Raji (cell line): ENCODE results near the gene PPIE.

Experiments
- POLR2A ChIP-seq: IDR thresholded peaks from 2 replicates; pipeline ENCODE4 v1.6.1; 2011; ENCODE audit warnings: low read depth, low read length, control low read depth; ENCODE audit not compliant: insufficient read depth

PPIE gene

DNA sequence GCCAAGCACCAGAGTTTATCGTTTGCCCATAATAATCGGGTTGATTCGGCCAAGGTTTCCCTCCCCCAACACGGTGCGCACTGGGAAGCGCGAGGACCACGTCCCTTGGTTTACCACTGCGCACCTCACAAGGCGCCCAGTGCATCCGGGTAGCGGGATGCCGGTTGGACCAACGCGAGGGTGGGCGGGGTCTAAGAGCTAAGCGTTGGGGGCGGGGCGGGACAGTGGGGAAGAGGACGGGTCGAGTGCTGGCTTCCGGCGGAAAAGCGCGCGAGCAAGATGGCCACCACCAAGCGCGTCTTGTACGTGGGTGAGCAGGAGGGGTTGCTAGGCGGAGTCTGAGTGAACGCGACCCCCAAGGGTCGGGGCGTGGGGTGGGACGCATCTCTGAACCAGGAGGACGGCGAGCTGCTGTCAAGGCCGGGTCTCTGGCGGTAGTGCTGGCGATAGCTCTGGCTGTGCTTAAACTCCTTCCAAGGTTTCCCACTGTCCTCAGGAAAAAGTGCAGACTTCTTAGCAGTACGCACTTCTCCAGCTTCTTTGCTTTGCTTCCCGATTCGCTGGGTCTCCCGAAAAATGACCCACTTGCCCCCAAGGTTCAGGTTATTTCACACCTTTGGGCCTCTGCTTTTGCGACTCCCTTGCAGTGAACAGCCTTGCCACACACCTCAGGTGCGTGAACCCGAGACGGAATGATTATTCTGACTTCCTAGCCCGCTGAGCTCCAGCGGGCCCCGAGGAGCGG is at the start of gene PPIE:
Gene PPIE, plus strand, starts transcription at position 261 of the 745 bp plus-strand sequence. Its CDS starts 19 bp downstream, at position 280.
- peak; percentile 87 for TF ChIP-seq POLR2A

DNA sequence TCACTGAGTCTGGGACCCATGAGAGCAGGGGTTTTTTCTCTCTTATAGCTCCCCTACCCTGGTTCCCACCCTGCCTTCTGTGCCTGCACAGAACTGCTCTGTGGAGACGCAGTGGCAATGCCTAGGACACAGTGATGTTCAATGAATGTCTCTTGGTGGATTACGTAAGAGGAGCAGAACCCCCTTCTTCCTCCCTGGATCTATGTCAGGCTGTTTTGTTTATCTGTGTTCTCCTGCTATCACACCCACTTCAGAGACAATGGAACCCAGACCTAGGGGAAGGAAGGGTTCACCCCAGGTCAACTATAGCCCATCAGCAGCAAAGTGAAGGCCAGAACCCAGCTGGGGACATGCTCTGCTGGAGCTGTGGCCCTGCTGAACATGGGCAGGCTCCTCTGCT is 49.5 kb upstream of the PPIE start:
- no peak for TF ChIP-seq POLR2A

DNA sequence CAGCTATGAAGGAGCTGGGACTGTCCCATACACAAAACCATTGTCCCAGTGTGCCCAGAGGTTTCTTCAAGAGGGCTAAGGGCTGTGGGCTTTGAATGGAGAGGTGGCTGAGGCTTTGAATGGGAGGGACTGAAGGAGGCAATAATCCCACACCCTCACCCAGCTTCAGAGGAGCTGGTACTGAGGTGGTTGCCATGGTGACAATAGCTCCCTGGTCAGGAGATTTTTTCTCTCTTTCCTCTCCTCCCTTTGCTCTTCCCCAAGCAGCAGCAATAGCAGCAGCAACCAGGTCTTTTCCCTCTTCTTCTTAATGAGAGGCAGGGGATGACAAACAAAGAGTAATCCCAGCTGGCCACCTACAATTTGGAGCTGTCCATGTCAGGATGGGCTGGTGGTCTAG is 49.0 kb upstream of the PPIE start:
- TF ChIP-seq POLR2A = no peak

DNA sequence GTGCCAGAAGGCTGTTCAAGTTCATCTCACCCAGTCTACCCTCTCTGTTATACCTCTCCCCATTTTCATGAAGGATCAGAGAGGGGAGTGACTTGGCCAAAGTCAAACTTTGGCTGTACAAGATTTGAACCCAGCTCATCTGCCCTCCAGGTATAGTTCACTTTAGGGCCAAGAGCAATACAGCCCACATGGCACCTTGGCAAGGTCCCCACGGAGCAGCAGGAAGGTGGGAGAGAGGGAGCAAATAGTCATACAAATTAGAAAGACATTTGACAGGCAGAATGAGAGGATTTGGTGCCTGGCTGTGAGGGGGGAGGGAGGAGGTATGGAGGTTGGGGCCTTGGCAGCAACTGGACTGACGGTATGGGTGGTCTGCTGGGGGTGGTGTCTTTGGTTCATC is 48.5 kb upstream of the PPIE start:
- TF ChIP-seq POLR2A = no peak

DNA sequence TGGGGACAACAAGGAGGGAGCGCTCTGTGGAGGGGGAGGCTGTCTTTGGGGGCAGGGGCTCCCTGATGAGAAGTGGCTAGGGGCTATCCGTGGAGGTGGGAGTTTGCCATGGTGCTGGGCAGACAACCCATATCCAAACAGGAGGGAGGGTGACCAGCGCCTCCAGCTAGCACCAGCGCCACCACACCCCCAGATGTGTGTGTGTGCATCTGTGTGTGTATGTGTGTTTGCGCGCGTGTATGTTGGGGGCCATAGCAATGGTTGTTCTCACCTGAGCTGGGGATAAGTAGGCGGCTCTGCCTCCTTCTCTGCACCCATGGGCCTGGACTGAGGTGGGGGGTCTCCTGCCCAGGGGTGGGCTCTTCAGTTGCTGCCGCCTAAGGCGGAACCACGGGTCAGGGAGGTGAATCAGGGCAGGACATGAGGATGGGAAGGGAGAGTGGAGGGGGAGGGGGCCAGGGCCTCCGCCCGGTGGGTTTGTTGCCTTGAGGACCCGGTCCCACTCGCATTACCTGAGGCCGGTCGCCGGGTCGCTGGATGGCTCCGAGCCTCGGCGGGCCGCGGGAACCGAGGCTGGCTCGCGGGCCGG is 47.8 kb upstream of the PPIE start:
- TF ChIP-seq POLR2A = no peak

DNA sequence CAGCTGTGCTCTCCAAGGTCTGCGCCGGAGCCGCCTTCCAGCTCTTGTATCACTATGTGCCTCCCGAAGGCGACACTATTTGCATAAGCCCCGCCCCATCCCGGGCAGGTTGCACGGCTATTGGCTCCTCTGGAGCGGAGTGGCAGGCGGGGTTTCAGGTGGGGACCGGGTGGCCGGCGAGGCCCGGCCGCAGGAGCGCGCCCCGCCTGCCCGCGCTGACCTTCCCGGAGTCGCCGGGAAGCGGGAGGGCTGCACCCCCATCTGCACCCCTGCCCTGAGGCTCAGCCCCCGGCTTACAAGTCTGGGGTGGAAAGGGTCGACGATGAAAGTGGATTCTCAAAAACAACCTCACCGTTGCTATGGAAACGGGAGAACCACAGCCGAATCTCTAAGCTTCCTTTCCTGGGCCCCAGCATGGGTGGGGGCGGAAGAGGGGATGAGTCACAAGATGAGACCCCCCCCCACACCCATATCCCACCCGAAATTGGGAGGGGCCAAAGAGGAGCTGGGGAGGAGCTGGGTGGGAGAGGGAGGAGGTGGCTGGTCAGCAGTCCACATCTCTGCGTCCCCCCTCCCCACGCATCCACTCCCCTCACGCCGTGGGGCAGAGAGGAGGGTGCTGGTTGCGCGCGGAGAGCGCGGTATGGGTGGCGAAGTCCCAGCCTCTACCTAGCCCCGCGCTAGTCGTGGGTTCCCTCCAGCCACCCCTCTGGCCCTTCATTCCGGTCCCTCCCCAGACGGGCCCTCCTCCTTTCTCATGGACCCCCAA is 47.1 kb upstream of the PPIE start, which contains the start of gene HPCAL4:
Gene HPCAL4, minus strand, starts transcription at position 51 of the 769 bp plus-strand sequence. CDS start 6,830 bp downstream, outside the sequence.
- no peak for TF ChIP-seq POLR2A

DNA sequence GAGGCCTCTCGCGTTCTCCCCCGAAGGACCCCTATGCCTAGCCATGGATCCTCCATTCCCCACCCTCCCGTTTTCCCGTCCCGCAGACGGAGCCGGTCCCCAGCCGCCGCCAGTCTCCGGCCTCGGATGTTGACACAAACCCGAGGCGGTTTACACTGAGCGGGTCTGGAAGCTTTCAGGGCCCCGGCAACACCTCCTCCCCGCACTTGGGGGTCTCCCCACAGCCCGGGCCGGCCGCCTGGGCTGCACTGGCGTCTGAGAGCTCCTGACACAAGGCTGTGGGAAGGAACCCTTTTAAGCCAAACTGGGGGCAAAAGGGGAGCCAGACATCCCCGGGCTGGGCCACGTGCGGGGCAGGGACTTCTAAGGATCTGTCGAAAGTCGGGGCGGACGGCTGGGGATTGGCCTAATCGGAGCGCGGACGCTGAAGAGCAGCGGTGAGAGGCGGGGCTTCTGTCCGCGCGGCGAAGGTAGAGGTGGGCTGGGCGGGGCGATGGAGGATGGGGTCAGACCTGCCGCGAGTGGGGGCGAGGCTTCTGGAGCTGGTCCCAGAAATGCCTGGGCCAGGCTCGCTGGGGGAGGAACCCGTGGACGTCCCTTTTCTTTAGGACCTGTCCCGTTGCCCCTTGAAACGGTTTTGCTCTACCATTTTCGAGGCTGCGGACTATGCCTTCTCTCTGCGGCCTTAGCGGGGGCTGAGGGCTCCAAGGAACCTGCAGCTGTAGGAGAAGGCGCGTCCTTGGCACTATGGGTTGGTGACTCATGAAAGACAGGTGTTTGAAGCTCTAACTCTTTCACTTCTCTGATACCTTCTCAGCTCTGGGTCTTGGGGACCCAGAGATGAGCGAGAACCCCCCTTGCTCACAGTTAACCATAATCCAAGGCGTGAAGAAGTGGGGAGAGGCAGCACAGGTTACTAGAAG is 46.3 kb upstream of the PPIE start:
- TF ChIP-seq POLR2A = no peak

DNA sequence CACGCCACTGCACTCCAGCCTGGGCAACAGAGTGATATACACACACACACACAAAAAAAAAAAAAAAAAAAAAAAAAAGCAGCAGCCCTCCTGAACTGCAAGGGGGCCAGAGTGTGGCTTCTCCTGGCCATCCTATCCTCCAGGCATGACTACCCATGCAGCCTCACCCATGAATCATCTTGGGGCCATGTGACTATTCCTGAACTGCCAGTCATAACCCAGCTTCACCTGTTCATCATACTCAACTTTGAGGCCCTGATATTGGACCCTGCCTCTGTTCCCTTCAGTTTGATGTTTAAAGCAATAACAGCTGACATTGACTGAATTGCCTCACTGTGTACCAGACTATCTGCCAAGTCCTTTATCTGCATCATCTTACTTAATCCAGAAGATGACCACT is 44.7 kb upstream of the PPIE start:
- no peak for TF ChIP-seq POLR2A

DNA sequence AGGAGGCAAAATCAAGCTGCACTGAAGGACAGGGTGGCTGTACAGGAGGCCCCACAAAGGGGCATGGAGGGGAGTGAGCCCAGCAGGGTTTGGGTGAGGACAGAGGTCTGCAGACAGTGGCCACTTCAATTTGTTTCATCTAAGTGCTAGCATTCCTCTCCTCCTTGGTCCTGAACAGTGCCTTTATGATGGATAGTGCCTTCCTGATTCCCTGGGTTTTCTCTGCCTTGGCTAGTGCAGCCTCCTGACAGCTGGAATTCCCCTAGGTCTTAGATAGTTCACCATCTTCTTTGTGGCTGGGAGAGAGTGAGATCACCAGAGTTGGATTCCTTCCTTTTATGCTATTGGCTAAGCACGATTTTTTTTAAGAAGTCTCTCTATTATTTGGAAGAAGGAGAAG is 43.7 kb upstream of the PPIE start:
- TF ChIP-seq POLR2A = no peak

DNA sequence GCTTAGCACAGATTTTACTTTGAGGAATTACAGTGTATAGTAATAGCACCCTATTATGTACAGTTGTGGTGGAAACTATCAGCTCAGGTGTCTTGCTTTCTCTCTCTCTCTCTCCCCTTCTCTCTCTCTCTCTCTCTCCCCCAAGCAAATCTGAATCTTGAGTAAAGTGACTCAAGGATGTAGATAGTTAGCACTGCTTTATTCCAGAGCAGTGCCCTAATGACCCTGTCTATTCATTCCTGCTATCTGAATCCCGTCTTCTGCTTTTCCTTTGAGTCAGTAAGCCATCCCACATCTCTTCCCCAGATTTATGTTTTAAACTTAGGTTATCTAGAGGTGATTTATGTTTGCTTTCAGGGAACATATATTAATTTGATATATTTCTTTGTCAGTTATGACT is 42.2 kb upstream of the PPIE start:
- TF ChIP-seq POLR2A = no peak

DNA sequence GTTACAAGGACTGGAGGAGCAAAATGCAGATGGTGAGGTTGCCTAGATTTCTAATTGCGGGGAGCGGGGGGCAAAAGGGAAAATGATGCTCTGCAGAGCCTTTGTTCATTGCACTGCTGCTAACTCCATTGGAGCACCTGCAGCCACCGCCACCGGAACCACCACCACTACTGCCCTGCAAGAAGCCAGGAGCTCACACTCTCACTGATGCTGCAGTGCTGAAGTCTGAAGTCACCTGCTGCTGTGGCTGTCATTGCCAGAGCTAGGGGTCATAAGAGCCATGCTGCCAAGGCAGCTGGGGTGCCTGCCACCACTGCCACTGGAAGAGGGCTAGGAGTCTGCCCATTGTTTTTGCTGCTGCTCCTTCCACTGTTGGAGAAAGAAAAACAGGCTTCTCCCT is 40.1 kb upstream of the PPIE start:
- TF ChIP-seq POLR2A = no peak

DNA sequence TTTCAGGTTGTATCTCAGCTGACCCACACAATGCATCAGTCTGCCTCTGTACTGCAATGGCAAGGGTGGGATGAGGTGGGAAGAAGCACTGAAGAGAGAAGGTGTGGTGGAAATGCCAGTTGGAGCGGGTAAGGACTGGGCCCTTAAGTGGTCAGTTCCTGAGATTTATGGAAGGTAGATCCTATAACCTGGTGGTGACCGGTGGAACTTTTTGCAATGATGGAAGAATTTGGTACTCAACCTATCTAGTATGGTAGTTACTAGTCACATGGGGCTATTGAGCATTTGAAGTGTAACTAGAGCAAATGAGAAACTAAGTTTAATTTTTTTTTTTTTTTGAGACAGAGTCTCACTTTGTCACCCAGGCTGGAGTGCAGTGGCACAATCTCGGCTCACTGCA is 39.3 kb upstream of the PPIE start:
- TF ChIP-seq POLR2A = no peak

DNA sequence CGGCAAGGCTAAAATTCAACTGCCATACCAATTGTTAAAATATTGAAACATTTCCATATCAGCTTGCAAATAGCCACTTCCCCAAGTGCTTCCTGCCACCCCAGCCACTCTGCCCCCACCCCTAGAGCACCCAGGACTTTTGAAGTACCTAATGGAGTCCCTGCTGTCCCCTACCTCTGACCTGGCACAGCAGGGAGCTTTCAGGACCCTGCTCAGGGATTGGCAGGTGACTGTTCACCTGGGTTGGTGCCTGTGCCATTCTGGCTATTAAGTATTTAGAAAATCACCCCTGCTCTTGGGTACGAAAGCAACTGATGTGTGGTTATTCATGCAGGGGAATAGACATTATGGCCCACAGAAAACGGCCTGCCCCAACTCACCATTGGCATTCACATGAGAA is 38.3 kb upstream of the PPIE start:
- TF ChIP-seq POLR2A = no peak

DNA sequence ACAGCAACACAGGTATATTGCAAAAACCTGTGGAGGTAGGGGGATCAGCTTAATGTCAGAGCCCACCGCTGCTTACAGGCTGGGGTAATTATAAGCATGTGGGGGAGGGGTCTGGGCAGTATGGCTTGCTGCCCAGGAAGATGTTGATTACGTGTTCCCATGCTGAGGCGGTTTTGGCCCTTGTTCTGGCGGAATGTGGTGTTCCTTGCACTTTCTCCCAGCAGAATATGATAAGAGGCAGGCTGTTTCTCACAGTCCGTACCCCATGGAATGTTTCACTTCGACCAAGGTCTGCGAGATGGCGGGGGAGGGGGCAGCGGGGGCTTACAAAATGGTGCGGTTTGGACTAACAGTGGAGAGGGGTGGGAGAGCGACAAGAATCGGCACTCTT is 37.6 kb upstream of the PPIE start:
- TF ChIP-seq POLR2A = no peak

DNA sequence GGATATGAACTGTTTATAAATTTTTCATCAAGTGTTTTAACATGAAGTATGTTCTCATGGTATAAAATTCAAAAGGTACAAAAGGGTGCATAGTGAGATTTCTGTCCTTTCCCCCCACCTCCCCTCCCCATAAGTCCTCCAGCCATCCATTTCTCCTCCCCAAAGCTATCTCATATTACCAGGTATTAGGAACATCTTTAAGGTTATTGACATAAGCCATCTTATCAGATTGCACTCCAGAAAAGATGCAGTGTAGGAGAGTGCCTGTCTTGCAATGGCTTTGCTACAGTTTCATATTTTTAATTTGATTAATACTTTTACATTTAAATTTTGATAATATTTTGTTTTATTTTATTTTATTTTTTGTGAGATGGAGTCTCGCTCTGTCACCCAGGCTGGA is 33.9 kb upstream of the PPIE start:
- TF ChIP-seq POLR2A = no peak
